Sigmoid colon (tissue), 7 donors: ENCODE data around the gene ANTXR1. TPM values are rescaled to one million over a fixed set of nuclear protein-coding genes. Genes with fewer than 3 reads are reported as not detected.

Source experiments
- DNase-seq: peaks from one replicate; pipeline ENCODE4 v3.0.0-alpha.2; 2019
- H3K27ac ChIP-seq, 4 donors: fragments of 200-600 bp; sonication (generic); one replicate each; pipeline ENCODE4 v1.5.1; 2016 to 2019; ENCODE audit warnings: mild to moderate bottlenecking in 1 of 4
- H3K27me3 ChIP-seq, 3 donors: fragments of 200-600 bp; sonication (generic); one replicate each; pipeline ENCODE4 v1.5.1; 2019; ENCODE audit warnings: mild to moderate bottlenecking in 1 of 3
- H3K36me3 ChIP-seq, 4 donors: fragments of 200-600 bp; sonication (generic); one replicate each; pipeline ENCODE4 v1.5.1; 2016 to 2019
- H3K4me1 ChIP-seq, 4 donors: fragments of 200-600 bp; sonication (generic); one replicate each; pipeline ENCODE4 v1.5.1; 2017 to 2019
- H3K4me3 ChIP-seq, 4 donors: fragments of 200-600 bp; sonication (generic); one replicate each; pipeline ENCODE4 v1.5.1; 2017 to 2019; ENCODE audit warnings: mild to moderate bottlenecking in 2 of 4, moderate library complexity in 1 of 4
- H3K9me3 ChIP-seq, 4 donors: fragments of 200-600 bp in 3 of 4; sonication (generic) in 3 of 4; one replicate each; pipeline versions ENCODE4 v1.5.1 to v1.6.1; 2013 to 2019
- EP300 ChIP-seq, 4 donors: sonication (generic); formaldehyde crosslinking; IDR thresholded peaks; one replicate each; pipeline ENCODE4 v1.6.1; 2017; ENCODE audit warnings: antibody characterized with exemption in 4 of 4
- POLR2A ChIP-seq, 2 donors: fragments of 450-650 bp; IDR thresholded peaks; one replicate each; pipeline ENCODE4 v1.6.1; 2016; ENCODE audit warnings: antibody characterized with exemption in 2 of 2, mild to moderate bottlenecking in 2 of 2, moderate library complexity in 2 of 2
- POLR2AphosphoS5 ChIP-seq, 4 donors: sonication (generic); formaldehyde crosslinking; IDR thresholded peaks; one replicate each; pipeline ENCODE4 v1.6.1; 2017; ENCODE audit warnings: antibody characterized with exemption in 4 of 4
- WGBS, 2 donors: extraction: QIAGEN DNeasy Blood & Tissue Kit; methylation state at CpG; one replicate each; pipeline ENCODE4 v1.1.7; 2013; 5-methylcytosine and 5-hydroxymethylcytosine counted together
- intact Hi-C: fragments of 100-400 bp; cut with DNase I; formaldehyde crosslinking; loops from one replicate; pipeline ENCODE4 v1.15.1; 2023
- polyA plus RNA-seq, 3 donors: library from polyadenylated mRNA; stranded (reverse); fragments of 200-250 nt; gene quantifications; one replicate each; pipeline ENCODE4 v1.2.3, GENCODE V29; 2013
- total RNA-seq, 4 donors: library from RNA; depleted of rRNA; stranded (reverse); fragments of >200 nt; gene quantifications; one replicate each; pipeline ENCODE4 v1.1.0, GENCODE V29; 2016
- TF ChIP-seq, protein P1 (sequence below), 4 experiments: fragments of 450-650 bp in 3 of 4; fragments of 200-600 bp in 1 of 4; IDR thresholded peaks; one replicate each; pipeline ENCODE4 v1.5.1; 2016 to 2019; ENCODE audit warnings: antibody characterized with exemption in 4 of 4, mild to moderate bottlenecking in 3 of 4, moderate library complexity in 2 of 4
- donor health status: healthy with polysubstance abuse.
- donor health status: Bipolar disorder and iron deficiency.
- donor health status: healthy.

Gene ANTXR1
- total and polyA plus RNA-seq, 7 donors = 3.0 to 79.8 (median 44.6) TPM

DNA sequence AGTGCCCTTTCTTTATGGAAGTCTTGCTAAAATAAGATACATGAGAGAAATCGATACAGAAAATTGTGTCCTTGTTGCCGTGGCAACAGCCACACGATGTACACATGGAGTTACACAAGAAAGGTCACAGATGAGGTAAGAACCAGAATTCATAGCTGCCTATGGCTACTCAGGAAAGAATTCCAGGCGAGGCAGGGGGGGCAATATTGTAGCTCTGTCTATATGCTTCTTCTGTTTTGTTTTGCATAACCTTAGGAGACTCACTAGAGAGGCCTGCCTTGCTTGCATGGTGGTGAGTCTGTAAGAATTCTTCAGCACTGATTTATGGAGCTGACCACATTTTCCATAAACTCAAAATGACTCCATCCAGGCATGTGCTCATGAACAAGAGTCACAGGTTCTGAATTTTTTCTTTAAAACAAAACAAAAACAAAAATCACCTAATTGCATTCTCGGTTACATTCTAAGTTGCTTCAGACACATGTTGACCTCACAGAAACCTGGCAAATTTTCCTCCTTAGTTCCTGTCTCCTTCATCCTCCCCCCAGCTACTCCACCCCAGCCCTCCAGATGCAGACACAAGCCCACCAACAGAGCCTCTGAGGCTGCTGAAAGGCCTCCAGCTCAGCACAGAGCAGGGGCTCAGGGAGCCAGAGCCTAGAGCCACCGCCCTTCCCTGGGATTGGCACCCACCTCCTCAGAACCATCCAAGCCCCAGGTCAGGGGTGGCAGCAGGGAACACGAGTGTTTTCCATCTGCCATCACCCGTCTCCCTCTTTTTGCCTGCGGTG lies 183.5 kb downstream of the ANTXR1 start:
- H3K36me3 ChIP-seq = peaks cover 0 to 25% (median 11%) of the 10 kb centered on the region in 4 donors
- TF ChIP-seq POLR2AphosphoS5 (IDR thresholded peaks at IDR 0.05) (peak in 1 of 4 donors; percentile 41), EP300 (IDR thresholded peaks at IDR 0.05) (no peak)
- H3K27ac ChIP-seq = peak overlapping the region in 3 of 4 donors; percentile 23 to 70 (median 39)
- H3K4me1 ChIP-seq = peaks cover 0 to 38% (median 14%) of the 10 kb centered on the region in 4 donors
- intact Hi-C loops = no loop called here
- H3K4me3 ChIP-seq = no peak overlapping the region
- DNase-seq = no peak
- H3K9me3 ChIP-seq = no peaks in the 10 kb centered on the region
- H3K27me3 ChIP-seq = no peaks in the 10 kb centered on the region
- WGBS, 2 donors = 78 to 79% methylated on average over 9 of the region's 9 CpGs

DNA sequence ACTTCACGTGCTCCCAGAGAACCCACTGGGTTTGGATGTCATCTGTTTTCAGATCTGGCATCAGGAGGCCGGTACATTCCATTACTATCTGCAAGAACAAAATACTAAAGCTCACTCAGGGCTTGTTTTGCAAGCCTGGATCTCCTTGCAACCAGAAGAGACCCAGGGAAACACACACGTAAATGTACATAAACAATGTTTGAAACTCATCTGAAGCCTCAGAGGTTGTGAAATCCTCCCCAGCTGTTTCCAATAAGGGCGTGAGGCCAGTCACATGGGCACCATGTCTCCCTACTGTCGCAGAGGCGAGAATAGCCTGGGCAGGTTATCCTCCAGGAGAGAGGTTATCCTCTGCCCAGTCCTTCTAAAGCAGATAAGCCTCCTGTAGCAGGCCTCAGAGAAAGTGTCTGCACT lies 187.1 kb downstream of the ANTXR1 start:
- Histone ChIP-seq H3K36me3 (peaks cover 0 to 5% (median 0%) of the 10 kb centered on the region in 4 donors), H3K27ac (peak overlapping the region in 1 of 4 donors; percentile 43), H3K27me3 (no peaks in the 10 kb centered on the region), H3K4me3 (no peak overlapping the region), H3K4me1 (peaks cover 0 to 48% (median 17%) of the 10 kb centered on the region in 4 donors), H3K9me3 (no peaks in the 10 kb centered on the region)
- WGBS, 2 donors = 82 to 84% methylated on average over 6 of the region's 6 CpGs
- peak in 1 of 4 donors; percentile 44 for TF ChIP-seq POLR2AphosphoS5 (IDR thresholded peaks at IDR 0.05)
- TF ChIP-seq EP300 (IDR thresholded peaks at IDR 0.05) = no peak
- DNase-seq = peak; percentile 70
- intact Hi-C loops = no loop called here

DNA sequence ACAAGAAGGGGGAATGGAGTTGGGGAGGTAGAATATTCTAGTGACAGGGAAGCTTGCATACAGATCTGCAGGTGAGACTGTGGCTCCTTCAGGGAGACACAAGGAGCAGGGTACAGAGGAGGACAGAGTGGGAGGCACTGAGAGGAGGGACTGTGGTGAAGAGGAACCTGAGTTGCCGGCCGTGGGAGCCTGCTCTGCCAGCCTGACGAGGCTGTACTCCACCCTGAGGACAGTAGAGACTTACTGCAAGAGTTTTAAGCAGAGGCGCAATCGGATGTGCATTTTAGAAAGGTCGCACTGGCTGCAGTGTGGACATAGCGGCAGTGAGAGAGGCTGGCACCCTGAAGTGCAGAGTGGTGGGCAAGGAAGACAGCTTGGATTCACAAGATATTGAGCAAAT lies 188.3 kb downstream of the ANTXR1 start:
- Histone ChIP-seq H3K36me3 (peaks cover 0 to 5% (median 0%) of the 10 kb centered on the region in 4 donors), H3K27me3 (no peaks in the 10 kb centered on the region), H3K4me1 (peaks cover 0 to 40% (median 17%) of the 10 kb centered on the region in 4 donors), H3K4me3 (no peak overlapping the region), H3K9me3 (no peaks in the 10 kb centered on the region), H3K27ac (no peak overlapping the region)
- 84 to 89% methylated on average over 7 of the region's 7 CpGs for WGBS, 2 donors
- intact Hi-C loops = no loop called here
- DNase-seq = no peak
- TF ChIP-seq, protein P1, sequence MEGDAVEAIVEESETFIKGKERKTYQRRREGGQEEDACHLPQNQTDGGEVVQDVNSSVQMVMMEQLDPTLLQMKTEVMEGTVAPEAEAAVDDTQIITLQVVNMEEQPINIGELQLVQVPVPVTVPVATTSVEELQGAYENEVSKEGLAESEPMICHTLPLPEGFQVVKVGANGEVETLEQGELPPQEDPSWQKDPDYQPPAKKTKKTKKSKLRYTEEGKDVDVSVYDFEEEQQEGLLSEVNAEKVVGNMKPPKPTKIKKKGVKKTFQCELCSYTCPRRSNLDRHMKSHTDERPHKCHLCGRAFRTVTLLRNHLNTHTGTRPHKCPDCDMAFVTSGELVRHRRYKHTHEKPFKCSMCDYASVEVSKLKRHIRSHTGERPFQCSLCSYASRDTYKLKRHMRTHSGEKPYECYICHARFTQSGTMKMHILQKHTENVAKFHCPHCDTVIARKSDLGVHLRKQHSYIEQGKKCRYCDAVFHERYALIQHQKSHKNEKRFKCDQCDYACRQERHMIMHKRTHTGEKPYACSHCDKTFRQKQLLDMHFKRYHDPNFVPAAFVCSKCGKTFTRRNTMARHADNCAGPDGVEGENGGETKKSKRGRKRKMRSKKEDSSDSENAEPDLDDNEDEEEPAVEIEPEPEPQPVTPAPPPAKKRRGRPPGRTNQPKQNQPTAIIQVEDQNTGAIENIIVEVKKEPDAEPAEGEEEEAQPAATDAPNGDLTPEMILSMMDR (IDR thresholded peaks at IDR 0.05) = no peak
- TF ChIP-seq POLR2A (IDR thresholded peaks at IDR 0.05) (no peak), POLR2AphosphoS5 (IDR thresholded peaks at IDR 0.05) (no peak), EP300 (IDR thresholded peaks at IDR 0.05) (no peak)

DNA sequence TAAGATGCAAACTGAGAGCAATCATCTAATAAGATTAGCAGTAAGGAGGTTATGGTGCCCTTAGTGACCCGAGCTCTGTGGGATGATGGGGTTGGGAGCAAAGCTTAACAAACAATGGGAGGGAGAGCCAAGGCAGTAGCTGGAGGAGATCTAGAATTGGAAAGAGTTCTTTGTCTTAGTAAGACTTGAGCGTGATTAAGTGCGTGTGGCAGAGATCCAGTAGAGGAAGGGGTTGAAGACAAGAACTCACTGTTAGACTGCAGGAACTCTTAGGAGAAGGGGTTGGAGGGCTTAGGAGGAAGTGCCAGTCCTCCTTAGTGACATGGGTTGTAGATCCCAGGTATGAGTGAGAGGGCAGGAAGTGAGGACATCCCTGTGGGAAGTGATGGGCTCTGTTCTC lies 189.3 kb downstream of the ANTXR1 start:
- intact Hi-C loops = no loop called here
- TF ChIP-seq, protein P1 (IDR thresholded peaks at IDR 0.05) = no peak
- no peak for TF ChIP-seq EP300 (IDR thresholded peaks at IDR 0.05)
- no peak for TF ChIP-seq POLR2AphosphoS5 (IDR thresholded peaks at IDR 0.05)
- peak overlapping the region in 1 of 4 donors; percentile 45 for H3K27ac ChIP-seq
- no peaks in the 10 kb centered on the region for H3K9me3 ChIP-seq
- WGBS, 2 donors = 82 to 89% methylated on average over 3 of the region's 3 CpGs
- peaks cover 0 to 5% (median 0%) of the 10 kb centered on the region in 4 donors for H3K36me3 ChIP-seq
- no peak overlapping the region for H3K4me3 ChIP-seq
- no peaks in the 10 kb centered on the region for H3K27me3 ChIP-seq
- no peak for DNase-seq
- peaks cover 0 to 32% (median 14%) of the 10 kb centered on the region in 4 donors for H3K4me1 ChIP-seq

DNA sequence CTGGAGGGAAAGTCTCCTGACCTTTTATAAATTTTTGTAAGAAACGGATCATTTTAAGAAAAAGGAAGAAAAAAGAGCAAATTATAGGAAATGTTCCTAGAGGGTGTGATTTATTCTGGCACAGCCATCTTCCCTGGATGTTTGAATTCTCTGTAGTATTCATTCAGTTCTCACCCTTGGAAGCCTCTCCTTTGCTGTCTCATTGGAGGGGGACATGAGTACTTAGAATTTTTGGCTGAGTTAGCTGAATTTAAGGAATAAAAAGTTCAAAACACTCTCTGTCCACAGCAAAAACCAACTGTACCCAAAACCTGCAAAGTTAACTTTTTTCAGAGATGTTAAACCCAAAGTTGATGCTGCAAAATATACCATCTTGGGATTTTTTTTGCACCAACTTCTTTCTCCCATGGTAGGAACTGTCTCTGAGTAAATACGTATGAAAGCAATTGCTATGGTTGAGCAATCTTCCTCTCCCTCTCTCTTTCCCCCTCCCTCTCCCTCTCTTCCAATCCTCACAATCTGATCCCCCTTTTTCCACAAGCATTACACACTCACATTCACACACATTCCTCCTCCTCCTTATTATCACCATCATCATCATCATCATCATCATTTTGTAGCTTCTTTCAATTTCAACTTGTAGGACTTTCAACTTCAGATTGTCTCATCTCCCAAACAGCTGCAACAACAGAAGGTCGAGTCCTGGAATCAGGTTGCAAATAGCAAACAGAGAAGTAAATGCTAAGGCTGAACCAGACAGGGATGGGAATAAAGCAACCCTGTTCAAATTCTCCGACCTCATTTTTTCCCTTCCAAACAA lies 190.4 kb downstream of the ANTXR1 start:
- peaks cover 0 to 32% (median 14%) of the 10 kb centered on the region in 4 donors for H3K4me1 ChIP-seq
- intact Hi-C loops = no loop called here
- no peaks in the 10 kb centered on the region for H3K27me3 ChIP-seq
- WGBS, 2 donors = 72% methylated on average over 4 of the region's 4 CpGs
- no peaks in the 10 kb centered on the region for H3K36me3 ChIP-seq
- peak overlapping the region in 3 of 4 donors; percentile 10 to 45 (median 22) for H3K27ac ChIP-seq
- H3K4me3 ChIP-seq = no peak overlapping the region
- no peak for TF ChIP-seq POLR2A (IDR thresholded peaks at IDR 0.05)
- TF ChIP-seq, protein P1 (IDR thresholded peaks at IDR 0.05) = no peak
- no peak for TF ChIP-seq EP300 (IDR thresholded peaks at IDR 0.05)
- TF ChIP-seq POLR2AphosphoS5 (IDR thresholded peaks at IDR 0.05) = no peak
- no peaks in the 10 kb centered on the region for H3K9me3 ChIP-seq
- no peak for DNase-seq
